HG03175 (cell line): ENCODE data around the gene CTNNAL1.
A peak's percentile ranks its signal among the peaks of the same experiment; 100 is the strongest.
"Not testable (repeated sequence)": the region's sequence is repeated elsewhere in the genome, so short reads cannot be mapped to it uniquely, and the experiment has no call there.

ENCODE experiments used
- ATAC-seq: cut with Tn5 transposase; IDR thresholded peaks from one replicate; pipeline ENCODE4 v1.9.1; 2021; ENCODE audit warnings: mild to moderate bottlenecking, moderate library complexity; ENCODE audit not compliant: unreplicated experiment

Gene CTNNAL1

DNA sequence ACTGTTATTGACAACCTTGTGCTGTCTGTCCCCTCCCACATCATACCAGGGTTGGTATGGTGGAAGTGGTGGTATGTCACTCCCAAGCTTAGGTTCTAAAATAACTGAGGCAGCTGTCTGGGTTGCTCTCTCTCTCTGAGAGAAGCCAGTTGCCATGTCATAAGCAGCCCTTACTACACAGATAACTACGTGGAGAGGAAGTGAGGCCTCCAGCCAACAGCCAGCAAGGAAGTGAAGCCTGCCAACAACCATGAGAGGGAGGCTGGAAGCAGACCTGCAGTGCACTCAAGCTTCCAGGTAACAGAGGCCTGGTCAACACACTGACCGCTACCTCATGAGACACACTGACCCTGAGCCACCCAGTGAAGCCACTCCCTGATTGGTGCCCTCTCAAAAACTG lies 18.6 kb downstream of the CTNNAL1 start:
- ATAC-seq, result peak; percentile 88

DNA sequence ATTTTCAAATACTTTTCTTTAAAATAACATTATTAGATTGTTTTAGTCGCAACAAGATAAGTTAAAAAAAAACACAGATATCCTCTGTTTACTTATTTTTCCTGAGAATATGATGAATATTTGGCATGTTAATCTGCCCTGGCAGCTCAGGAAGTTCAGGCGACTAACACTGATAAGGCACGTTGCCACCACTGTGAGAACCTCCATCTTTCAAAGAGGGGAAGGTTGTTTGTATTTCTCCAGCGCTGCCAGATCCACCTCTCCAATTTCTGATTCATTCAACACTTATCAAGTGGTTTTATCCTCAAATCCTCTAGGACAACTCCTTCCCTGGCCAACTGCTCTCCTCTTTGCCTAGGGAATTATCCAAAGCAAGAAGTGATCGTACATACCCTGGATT lies 21.8 kb downstream of the CTNNAL1 start:
- no peak for ATAC-seq

DNA sequence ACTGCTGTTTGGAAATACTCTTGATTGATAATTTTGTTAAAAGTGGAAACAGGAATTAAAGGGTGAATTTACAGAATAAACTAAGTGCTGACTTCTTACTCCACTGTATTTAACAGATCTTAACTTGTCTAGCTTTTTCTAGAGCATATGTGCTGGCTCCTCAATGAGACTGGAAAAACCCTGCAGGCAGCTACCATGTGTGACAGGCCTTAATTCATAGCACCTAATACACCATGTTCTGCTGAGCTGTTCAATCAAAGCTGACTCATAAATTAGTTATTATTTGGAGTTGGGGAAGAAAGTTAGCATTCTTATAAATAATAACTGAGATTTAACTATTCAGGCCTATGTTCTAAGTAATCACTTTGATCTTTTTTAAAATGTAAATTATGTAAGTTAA lies 29.4 kb downstream of the CTNNAL1 start:
- ATAC-seq, result no peak

DNA sequence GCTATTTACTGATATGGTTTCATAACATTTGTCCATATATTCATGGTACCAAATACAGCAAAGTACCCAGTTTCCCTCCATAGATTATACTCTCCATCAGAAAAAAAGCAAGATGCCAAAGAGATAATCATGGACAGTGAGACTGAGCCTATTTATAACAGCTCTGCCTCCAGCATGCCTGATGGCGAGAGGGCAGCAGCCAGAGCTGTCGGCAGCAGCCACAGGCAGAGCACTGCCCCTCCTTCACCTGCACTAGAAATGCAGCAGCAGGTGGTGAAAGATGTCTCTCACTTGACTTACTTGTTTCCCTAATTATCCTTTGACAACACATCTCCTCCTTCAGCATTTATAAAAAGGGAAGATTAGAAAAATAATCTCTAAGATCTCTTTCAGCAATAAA lies 32.4 kb downstream of the CTNNAL1 start:
- ATAC-seq, result no peak

DNA sequence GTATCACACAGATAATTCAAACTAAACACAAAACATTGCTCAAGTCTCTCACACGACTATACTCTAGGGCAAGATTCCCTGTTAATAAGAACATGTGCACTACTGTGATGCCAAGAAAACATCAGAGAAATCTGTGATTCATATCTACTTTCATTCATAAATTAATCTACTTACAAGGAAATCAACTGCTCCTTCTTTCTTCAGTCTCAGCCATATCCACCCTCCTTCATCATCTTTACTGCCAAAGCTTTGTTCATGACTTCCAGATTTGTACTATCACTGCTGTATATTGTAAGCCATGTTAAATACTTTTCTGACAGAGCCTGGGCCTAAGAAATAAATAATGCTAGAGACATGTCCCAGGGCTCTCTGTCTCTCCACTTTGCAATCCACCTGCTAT lies 35.1 kb downstream of the CTNNAL1 start:
- ATAC-seq, result no peak

DNA sequence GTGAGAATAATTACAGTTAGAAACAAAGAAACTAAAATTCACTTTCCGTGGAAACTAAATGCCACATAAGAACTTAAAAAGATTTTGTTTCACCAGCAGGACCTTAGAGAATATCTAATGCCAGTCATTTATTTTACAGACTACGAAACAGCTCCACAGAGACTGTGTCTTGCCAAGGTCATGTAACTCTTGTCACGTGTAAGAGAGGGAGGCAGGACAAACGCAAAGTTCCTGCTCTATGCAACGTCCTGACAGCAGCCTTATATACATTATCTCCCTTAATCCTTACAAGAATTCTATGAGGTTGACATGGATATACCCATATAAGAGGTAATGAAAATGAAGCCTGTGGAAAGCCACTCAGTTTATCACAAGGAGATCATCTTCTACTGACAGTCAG lies 39.4 kb downstream of the CTNNAL1 start:
- no peak for ATAC-seq

DNA sequence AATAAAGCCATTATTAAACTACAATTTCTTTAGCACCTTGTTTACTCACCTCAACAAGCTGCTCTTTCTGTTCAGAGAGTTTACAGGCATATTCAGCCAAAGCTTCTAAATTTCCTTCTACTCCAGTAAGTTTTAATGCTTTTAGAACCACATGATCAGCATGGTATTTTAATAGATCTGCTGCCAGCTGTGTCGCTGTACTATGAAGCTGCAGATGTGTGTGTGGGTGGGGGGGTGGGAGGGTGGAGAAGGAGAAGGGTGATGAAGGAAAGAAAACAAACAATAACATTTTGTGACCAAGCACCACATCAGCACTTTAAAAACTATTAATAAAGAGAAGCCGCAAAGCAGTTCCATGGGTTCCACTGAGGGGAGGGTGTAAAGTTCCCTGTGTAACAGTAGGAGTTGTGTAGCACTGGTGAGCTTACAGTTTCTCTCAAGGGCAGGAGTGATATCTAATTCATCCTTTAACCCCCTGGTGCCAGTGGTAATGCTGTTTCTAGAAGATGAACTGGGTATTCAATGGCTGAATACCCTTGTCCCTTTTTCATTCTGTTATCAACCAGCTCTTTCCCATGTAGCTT lies 40.6 kb downstream of the CTNNAL1 start:
- no peak for ATAC-seq

DNA sequence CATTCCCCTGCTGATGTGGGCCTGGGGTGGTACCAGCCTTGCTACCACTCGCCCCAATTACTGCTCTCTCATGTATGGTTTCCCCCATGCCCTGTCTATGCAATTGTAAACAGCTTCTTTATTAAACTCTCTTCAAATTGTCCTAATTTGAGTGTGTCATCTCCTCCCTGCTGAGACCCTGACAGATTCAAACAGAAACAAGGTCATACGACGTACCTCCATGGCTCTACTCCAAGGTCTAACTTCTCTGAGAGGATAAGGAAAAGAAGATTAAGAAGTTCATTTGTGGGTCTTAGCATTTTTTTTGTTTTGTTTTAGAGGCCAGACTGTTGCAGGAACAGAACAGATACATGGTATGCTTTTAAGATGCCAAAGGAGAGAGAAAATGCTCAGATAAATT lies 41.1 kb downstream of the CTNNAL1 start:
- ATAC-seq, result no peak

DNA sequence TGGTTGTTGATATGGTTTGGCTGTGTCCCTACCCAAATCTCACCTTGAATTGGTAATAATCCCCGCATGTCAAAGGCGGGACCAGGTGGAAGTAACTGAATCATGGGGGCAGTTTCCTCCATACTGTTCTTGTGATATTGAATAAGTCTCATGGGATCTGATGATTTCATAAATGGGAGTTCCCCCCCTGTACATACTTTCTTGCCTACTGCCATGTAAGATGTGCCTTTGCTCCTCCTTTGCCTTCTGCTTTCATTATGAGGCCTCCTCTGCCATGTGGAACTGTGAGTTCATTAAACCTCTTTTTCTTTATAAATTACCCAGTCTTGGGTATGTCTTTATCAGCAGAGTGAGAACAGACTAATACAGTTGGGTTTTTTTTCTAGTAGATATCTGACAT lies 41.9 kb downstream of the CTNNAL1 start:
- not testable (repeated sequence) for ATAC-seq

DNA sequence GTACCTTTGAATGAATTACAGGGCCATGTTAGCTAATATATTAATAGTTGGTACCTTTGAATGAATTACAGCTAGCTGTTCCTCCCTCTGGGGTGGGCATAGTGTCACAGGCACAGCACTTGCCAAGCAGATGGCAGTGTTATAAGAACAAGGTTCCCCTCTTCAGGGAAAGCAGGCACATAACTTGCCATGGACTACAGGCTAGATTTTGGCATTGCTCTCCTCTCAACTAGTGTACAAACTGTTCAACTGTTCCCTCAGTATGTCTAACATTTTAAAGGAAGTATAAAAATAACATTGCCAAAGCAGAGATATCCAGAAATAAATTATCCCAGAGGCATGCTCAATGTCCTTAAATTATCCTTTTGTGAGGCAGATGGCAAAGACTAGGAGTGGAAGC lies 45.4 kb downstream of the CTNNAL1 start:
- ATAC-seq, result no peak

DNA sequence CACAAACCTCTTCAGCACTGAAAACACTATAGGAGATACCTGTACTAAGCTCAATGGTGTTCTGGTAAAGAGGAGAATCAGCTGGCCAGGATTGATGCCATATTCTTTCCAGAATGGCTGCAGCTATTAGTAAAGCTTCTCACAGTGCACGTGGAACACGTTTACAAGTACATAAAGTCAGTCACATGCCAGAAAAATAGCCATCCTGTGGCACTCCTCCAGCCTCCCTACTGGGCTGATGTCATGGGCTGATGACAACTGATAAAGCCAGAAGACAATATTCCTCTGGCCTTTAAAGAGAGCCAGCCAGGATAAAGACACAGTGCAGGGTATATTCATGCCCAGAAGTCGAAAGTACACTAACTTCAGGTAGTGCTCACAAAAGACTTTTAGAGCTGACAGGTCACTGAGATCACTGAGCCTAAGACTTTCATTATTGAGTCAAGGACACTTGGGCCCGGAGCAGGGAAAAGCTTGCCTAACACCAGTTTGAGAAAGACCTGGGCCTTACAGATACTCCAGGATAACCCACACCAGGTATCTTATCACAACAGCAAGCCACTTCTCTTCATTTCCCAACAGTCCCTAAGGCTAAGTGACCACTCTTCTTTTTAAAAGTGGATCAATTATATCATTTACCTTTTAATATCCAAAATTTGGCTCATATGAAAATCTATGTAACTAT lies 49.7 kb downstream of the CTNNAL1 start:
- ATAC-seq, result no peak

DNA sequence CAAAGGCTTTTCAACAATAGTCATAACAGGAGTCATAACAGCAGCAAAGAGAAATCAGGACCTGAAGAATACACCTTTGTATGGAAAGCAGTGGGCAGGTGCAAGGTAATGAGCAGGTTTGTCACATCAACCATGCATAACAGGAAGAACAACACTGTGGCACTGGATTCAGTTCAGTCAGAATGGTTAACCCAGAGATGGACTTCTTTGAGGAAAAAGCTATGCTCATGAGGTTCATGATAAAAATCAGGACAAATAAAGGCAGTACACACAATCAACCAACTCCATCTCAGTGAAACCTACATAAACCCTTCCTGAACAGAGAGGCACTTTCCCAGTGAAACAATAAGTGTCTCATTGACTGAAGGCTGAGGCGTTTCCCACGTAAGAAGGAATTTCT lies 52.1 kb downstream of the CTNNAL1 start:
- ATAC-seq, result no peak

DNA sequence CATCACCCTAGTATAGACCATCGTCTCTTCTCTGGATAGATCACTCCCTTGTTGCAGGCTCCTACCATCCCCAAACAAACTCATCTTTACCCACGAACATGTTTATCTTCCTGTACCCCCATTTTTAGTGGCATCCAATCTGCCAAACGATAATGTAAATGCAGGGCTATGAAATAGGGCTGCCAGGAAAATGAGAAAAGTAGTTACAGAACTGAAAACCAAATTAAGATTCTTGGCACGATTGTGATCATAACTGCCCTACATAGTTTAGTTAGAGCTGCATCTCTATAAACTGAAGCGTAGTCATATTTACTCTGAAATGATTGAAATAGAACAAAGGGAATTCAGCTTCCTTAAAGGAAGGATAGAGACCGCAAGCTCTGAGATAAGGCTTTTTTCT lies 53.0 kb downstream of the CTNNAL1 start:
- ATAC-seq, result no peak

DNA sequence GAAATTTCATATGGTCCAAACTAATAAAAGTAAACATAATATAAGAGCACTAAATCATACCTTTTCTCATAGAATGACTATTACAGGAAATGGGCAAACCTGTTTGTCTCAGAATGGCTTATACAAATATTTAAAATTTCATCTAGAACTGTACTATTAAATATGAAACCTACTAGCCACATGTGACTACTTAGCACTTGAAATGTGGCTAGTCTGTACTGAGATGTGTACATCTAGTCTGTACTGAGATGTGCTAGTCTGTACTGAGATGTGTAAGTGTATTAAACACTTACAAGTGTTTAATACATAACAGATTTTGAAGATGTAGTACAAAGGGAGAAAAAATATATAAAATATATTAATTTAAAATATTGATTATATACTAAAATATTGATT lies 56.7 kb downstream of the CTNNAL1 start:
- no peak for ATAC-seq

DNA sequence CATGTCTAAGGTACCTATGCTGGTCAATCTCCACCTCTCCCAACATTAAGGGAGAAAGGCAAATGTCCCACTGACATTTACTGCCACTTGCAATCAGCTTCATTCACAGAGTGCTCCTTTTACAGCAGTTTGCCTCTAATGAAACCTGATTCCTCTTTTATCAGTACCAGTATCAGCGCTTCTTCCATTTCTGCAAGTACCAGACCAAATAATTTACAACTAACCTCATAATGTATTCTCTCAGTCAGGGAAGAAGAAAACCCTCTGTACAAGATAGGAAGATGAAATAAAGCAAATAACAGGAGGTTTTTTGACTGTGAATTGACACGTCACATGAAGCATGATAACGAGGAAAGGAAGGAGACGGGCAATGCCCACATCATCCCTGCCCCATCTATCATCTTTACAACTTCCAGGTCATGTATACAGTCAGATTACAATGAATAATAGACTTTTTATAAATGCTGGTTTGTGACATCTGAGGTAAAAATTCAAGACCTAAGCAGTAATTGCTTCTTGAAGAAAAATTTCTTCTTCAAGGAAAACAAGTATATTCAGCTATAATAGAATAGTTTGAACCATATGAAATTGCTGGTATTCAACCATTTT lies 57.2 kb downstream of the CTNNAL1 start:
- no peak for ATAC-seq

DNA sequence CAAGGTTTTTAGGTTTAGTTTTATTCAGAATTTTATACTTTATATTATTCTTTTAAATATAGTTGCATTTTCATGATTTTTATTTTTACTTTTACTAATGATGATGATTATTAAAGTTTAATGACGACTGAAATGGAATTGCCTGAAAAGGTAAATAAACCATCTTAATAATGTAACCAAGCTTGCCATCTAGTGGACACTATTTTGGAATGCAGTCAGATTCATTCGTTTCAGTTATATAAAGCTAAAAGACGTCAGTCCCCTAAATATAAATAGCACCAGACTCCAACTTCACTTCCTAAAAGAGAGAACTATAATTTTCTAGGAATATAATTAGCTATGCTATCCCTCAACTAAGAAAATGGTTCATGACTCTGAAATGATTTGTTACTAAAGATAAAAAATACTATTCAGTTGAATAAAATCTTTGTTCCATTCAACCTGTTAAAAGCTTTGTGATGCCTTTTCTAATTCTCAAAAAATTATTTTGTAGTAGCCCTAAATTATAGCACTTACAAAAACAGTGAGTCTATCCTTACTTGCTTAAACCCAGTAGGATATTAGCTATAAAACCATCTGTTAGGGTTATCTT lies 59.2 kb downstream of the CTNNAL1 start:
- no peak for ATAC-seq

DNA sequence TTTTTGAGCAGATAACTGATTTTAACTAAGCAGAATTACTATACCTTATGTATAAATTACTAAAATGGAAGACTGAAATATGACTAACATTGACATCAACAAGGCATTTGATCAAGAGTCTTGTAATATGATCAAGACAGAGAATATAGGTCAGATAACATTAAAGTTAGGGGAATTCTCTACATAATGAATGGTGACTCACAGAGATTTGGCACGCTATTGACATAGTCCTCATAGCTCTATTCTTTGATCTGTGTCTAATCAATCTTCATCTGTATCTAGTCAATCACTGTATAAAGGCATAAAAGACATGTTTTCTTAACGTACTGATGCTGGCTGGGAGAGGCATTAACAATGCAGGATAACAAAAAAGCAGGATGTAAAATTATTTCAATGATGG lies 61.7 kb downstream of the CTNNAL1 start:
- no peak for ATAC-seq

DNA sequence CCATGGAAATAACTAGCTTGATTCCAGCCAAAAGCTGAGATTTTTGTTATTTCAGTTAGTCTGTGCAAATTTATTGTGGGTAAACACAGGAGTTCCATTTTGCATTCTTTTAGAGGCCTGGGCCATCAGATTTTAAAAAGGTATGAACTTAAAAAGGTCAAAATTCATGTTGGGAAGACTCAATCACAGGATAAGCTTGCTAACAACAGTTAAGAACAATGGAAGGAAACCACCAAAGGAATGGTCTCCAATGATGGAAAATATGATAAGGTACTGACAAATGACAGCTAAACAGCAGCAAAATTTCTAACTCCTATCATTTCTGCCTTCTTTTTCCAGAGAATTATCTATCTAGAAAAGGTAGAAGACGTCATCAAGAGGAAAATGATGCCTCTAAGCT lies 63.1 kb downstream of the CTNNAL1 start:
- no peak for ATAC-seq

DNA sequence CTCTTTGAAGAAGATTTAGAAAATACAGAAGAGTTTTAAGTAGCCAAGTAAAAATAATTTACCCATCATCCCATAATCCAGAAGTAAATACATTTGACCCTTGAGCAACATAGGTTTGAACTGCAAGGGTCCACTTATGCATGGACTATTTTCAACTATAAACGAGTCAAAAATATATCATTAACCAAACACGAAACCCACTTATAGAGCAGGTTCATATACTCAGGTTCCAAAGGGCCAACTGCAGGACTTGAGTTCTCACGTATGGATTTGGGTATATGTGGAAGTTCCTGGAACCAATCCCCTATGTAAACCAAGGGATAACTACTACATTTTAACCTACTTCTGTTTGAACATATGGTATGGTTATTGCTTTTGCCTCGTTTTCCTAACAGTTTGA lies 73.3 kb downstream of the CTNNAL1 start:
- ATAC-seq, result no peak

DNA sequence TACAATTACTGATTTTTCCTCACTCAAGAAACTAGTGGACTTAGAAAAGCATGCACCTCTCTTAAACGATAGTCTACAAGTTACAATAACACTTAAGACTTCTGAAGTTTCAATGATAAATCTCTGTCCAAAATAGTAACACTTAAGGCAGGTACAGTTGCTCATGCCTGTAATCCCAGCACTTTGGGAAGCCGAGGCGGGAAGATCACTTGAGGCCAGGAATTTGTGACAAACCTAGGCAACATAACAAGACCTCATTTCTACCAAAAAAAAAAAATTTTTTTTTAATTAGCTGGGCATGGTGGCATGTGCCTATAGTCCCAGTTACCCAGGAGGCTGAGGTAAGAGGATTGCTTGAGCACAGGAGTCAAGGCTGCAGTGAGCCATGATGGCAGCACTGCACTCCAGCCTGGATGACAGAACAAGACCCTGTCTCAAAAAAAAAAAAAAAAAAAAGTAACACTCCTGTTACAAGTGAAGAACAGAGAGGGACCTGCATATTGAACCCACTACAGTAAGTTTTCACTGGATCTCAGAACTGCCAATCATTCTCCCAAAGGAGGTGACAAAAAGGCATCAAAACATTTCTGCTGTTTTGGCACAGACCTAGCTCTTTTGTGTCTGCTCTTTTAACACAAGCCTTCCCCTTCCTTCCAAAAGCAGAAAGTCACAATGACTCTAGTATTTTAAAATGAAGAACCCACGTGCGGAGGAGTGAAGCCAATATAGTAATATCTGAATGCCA lies 75.6 kb downstream of the CTNNAL1 start:
- no peak for ATAC-seq

DNA sequence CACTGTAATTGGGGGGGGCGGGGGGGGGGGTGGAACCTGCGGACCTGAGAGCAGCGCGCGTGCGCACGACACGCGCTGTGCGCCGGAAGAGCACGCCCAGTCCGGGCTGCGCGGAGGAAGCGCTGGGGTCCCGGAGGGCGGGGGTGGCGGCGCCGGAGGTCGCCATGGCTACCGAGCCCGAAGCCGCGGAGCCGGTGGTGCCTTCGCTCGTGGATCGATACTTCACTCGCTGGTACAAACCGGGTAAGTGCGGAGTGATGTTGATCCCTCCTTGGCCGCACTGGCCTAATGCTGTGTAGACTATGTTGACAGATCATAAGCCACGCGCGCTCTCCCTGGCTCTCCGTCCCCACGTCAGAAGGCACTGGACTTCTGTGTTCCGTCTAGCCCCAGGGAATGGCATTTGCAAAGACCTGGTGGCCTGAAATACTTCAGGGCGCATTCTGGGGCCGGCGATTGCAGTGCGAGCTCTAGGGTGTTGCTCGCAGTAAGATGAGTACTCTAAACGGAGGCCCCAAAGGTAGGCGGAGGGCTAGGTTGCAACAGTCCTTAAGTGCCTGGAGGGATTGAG lies 78.9 kb downstream of the CTNNAL1 start, which contains the start of gene ABITRAM:
TSS of gene ABITRAM (plus strand) at position 78 of the 571 bp plus-strand sequence. CDS start at position 165, 87 bp downstream.
- peak; percentile 83 for ATAC-seq
